OCI-LY1 (cell line): ENCODE measurements around the gene NTSR1.

Experiments used
- H2AFZ ChIP-seq: fragments of 200-600 bp; sonication (generic), shearing (Covaris generic); 2 replicates; pipeline ENCODE4 v1.6.0; 2014; ENCODE audit warnings: antibody characterized with exemption, mild to moderate bottlenecking, low read length
- H3F3A ChIP-seq: fragments of 200-600 bp; sonication (generic), shearing (Covaris generic); 2 replicates; pipeline ENCODE4 v1.6.0; 2014; ENCODE audit warnings: mild to moderate bottlenecking, antibody characterized with exemption, low read length, moderate library complexity; ENCODE audit not compliant: insufficient read depth
- H3K27ac ChIP-seq: fragments of 200-600 bp; sonication (generic); 2 replicates; pipeline ENCODE4 v1.5.1; 2014; ENCODE audit warnings: low read length, mixed run types, mild to moderate bottlenecking, low read depth; ENCODE audit not compliant: poor library complexity, severe bottlenecking
- H3K27me3 ChIP-seq: fragments of 200-600 bp; sonication (generic); 2 replicates; pipeline ENCODE4 v1.6.0; 2014; ENCODE audit warnings: antibody characterized with exemption, mild to moderate bottlenecking, low read length, moderate library complexity; ENCODE audit not compliant: insufficient read depth
- H3K36me3 ChIP-seq: fragments of 200-600 bp; sonication (generic); 2 replicates; pipeline ENCODE4 v1.6.1; 2014; ENCODE audit warnings: mild to moderate bottlenecking, antibody characterized with exemption, low read length, moderate library complexity, mixed read lengths; ENCODE audit not compliant: insufficient read depth
- H3K4me1 ChIP-seq: fragments of 200-600 bp; sonication (generic); 2 replicates; pipeline ENCODE4 v1.5.1; 2014; ENCODE audit warnings: mild to moderate bottlenecking, low read length, moderate library complexity; ENCODE audit not compliant: insufficient read depth, severe bottlenecking
- H3K4me2 ChIP-seq: fragments of 200-600 bp; sonication (generic), shearing (Covaris generic); 2 replicates; pipeline ENCODE4 v1.6.1; 2014; ENCODE audit warnings: low read length
- H3K4me3 ChIP-seq: fragments of 200-600 bp; sonication (generic); 2 replicates; pipeline ENCODE4 v1.5.1; 2014; ENCODE audit warnings: low read length, low read depth, mild to moderate bottlenecking, mixed read lengths; ENCODE audit not compliant: poor library complexity, severe bottlenecking
- H3K79me2 ChIP-seq: fragments of 200-600 bp; shearing (Covaris generic); 2 replicates; pipeline ENCODE4 v1.6.1; 2016; ENCODE audit warnings: mixed run types, low read length, mixed read lengths; ENCODE audit not compliant: insufficient read depth
- H3K9ac ChIP-seq: fragments of 200-600 bp; sonication (generic), shearing (Covaris generic); 2 replicates; pipeline ENCODE4 v1.6.1; 2014; ENCODE audit warnings: mild to moderate bottlenecking, low read length, mixed read lengths
- H3K9me2 ChIP-seq: fragments of 200-600 bp; sonication (generic), shearing (Covaris generic); 2 replicates; pipeline ENCODE4 v1.6.1; 2014; ENCODE audit warnings: low read depth, mild to moderate bottlenecking, low read length, mixed read lengths
- H3K9me3 ChIP-seq: fragments of 200-600 bp; shearing (Covaris generic); 2 replicates; pipeline ENCODE4 v1.6.1; 2014; ENCODE audit warnings: low read length, mixed read lengths
- H4K20me1 ChIP-seq: fragments of 200-600 bp; sonication (generic), shearing (Covaris generic); 2 replicates; pipeline ENCODE4 v1.6.0; 2016; ENCODE audit warnings: mild to moderate bottlenecking, low read length; ENCODE audit not compliant: insufficient read depth
- CTCF ChIP-seq: fragments of 200-600 bp; sonication (generic), shearing (Covaris generic); IDR thresholded peaks from 2 replicates; pipeline ENCODE4 v1.5.1; 2017; ENCODE audit warnings: mild to moderate bottlenecking, antibody characterized with exemption, low read length, moderate library complexity, mixed read lengths
- EZH2 ChIP-seq: fragments of 200-600 bp; sonication (generic), shearing (Covaris generic); IDR thresholded peaks from 2 replicates; pipeline ENCODE4 v1.8.0; 2017; ENCODE audit warnings: borderline replicate concordance, mixed run types, mild to moderate bottlenecking, antibody characterized with exemption, low read length, moderate library complexity, mixed read lengths

The NTSR1 gene

GRCh38 chr20:62737271-62737811 is 28.7 kb downstream of the NTSR1 start:
- no peaks in the 10 kb centered on the region for H3K36me3 ChIP-seq
- no peaks in the 10 kb centered on the region for H3F3A ChIP-seq
- no peak overlapping the region for H3K4me2 ChIP-seq
- H3K4me3 ChIP-seq: no peak overlapping the region
- no peaks in the 10 kb centered on the region for H3K4me1 ChIP-seq
- no peaks in the 10 kb centered on the region for H3K9me3 ChIP-seq
- H3K27me3 ChIP-seq: peaks cover 21% of the 10 kb centered on the region
- no peaks in the 10 kb centered on the region for H4K20me1 ChIP-seq
- no peak overlapping the region for H3K9ac ChIP-seq
- H3K79me2 ChIP-seq: no peaks in the 10 kb centered on the region
- no peaks in the 10 kb centered on the region for H3K9me2 ChIP-seq
- H3K27ac ChIP-seq: no peak overlapping the region
- no peak for TF ChIP-seq EZH2
- no peak for TF ChIP-seq CTCF
- H2AFZ ChIP-seq: no peak overlapping the region

GRCh38 chr20:62738025-62738881 is 29.6 kb downstream of the NTSR1 start:
- no peaks in the 10 kb centered on the region for H3K9me2 ChIP-seq
- H3K9ac ChIP-seq: no peak overlapping the region
- TF ChIP-seq EZH2: no peak
- no peak for TF ChIP-seq CTCF
- no peaks in the 10 kb centered on the region for H3K4me1 ChIP-seq
- no peak overlapping the region for H2AFZ ChIP-seq
- no peaks in the 10 kb centered on the region for H3K36me3 ChIP-seq
- H3K4me2 ChIP-seq: no peak overlapping the region
- H4K20me1 ChIP-seq: no peaks in the 10 kb centered on the region
- H3K9me3 ChIP-seq: no peaks in the 10 kb centered on the region
- H3K27me3 ChIP-seq: peaks cover 21% of the 10 kb centered on the region
- no peaks in the 10 kb centered on the region for H3F3A ChIP-seq
- H3K4me3 ChIP-seq: no peak overlapping the region
- no peaks in the 10 kb centered on the region for H3K79me2 ChIP-seq
- no peak overlapping the region for H3K27ac ChIP-seq

GRCh38 chr20:62739067-62739466 is 30.4 kb downstream of the NTSR1 start:
- H2AFZ ChIP-seq: no peak overlapping the region
- no peaks in the 10 kb centered on the region for H3K4me1 ChIP-seq
- H3K27me3 ChIP-seq: peaks cover 16% of the 10 kb centered on the region
- H3K9me3 ChIP-seq: no peaks in the 10 kb centered on the region
- no peaks in the 10 kb centered on the region for H3K9me2 ChIP-seq
- H3K79me2 ChIP-seq: no peaks in the 10 kb centered on the region
- no peak overlapping the region for H3K9ac ChIP-seq
- H3F3A ChIP-seq: no peaks in the 10 kb centered on the region
- no peak overlapping the region for H3K27ac ChIP-seq
- H3K4me2 ChIP-seq: no peak overlapping the region
- H3K4me3 ChIP-seq: no peak overlapping the region
- H4K20me1 ChIP-seq: no peaks in the 10 kb centered on the region
- no peaks in the 10 kb centered on the region for H3K36me3 ChIP-seq
- TF ChIP-seq EZH2 (no peak), CTCF (no peak)
